Measurements from ENCODE around the gene CDH13.

CDH13 gene

DNA sequence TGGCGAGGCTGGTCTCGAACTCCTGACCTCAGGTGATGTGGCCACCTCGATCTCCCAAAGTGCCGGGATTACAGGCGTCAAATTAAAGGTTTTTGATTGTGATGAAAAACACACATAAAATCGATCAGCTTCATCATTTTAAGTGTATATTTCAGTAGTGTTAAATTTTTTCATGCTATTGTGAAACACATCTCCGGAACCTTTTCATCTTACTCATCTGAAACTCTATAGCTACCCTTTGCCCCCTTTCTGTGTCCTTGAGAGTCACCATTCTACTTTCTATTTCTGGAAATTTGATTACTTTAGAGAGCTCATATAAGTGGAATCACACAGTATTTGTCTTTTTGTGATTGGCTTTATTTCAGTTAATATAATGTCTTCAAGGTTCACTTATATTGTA is 702.7 kb downstream of the CDH13 start:
- no peak for DNase-seq

DNA sequence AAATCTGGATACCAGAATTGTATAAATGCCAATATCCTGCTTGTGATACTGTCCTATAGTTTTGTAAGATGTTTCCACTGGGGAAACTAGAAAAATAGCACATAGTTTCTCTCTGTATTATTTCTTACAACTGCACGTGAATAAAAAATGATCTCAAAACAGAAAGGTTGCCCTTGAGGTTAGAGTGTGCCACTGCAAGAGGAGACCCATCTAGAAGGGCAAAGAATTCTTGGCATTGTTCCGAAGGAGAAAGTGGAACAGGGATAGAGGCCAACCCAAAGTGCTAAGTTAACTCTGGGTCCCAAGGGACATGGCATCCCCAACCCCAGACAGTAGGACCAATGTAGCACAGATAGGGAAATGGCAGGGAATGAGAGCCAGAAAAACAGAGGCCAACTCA is 703.5 kb downstream of the CDH13 start:
- DNase-seq = no peak

DNA sequence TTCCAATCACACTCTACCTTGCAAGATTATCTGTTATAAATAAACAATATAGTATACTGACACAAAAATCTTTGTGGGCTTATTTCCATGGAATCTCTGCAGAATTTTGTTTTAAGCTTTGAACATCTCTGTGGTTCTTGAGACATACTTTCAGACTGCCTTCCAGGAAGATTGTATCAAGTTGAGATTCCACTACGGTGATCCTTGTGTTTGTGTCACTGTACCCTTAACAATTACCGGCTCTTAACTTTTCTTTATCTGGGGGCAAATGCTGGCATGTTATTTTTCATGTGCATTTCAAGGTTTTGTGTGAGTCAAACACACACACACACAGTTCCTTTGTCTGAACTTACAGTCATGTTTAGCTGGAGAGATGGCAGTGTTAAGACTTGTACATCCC is 708.3 kb downstream of the CDH13 start:
- no peak for DNase-seq

DNA sequence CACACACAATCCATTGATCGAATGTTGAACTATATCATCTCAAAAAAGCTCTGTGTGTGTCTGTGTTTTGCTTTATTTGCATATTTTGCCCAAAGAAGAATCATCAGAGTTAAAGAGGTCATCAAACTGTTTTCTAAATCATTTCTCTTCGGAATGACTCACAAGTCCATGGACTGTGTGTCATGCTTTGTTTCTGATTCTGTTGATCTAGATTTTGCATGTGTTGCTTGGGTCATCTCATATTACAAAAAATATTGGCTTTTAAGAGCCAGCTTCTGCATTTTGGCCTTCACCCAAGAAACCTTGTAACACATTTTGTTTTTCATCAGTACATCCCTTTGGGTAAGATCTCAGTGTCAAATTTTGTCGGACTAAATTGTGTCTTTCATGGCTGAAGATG is 709.8 kb downstream of the CDH13 start:
- no peak for DNase-seq

DNA sequence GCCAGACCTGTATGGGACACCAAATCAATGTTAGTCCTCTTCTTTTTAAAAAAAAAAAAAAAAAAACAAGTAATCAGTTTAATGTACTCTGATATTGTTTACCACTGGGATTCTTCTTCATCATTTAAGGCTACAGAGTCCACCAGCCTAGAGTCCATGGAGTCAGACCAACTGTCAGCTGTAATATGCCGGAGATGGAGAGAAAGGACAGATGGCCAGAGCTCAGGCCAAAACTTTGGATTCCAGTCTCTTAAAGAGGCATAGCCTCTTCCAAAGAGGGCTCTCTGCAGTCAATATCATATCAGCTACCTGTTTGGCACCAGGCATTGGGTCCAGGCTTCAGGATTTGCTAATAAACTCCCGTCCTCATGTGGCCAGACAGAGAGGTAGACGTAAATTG is 711.4 kb downstream of the CDH13 start:
- DNase-seq = no peak

DNA sequence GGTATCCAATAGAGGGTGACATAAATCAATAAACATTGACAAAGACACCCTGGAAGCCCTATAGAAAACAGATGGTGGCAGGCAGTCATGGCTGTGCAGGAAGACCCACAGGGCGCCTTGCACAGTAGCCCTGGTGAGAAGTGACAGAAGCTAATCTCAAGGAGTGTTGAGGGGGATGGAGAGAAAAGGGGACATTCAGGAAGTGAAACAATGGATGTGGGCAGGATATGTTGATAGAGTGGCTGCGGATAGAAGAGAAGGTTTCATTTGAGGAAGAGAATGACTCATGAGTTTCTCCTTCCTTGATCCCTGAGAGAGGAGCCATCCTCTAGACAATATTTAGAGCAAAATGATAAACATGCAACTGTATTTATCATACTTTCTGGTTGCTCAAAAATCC is 712.2 kb downstream of the CDH13 start:
- DNase-seq = no peak

DNA sequence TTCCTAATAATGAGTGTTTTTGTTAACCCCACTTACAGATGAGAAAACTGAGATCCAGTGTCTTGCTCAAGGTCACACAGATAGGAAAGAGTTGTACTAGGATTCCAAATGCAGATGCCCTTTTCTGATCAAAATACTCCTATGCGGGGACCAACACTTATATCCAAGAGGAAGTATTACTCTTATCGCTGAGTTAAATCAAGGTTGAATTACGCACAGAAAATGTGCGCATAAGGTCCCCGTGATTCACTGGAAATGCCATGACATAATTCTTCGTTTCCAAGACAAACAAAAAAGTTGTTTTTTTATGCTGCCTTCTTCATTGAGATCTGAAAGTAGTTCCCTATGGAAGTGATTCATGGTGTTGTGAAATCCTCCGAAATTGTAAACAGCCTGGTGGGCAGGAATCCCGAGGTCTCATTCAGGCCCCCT is 717.2 kb downstream of the CDH13 start:
- DNase-seq = no peak

DNA sequence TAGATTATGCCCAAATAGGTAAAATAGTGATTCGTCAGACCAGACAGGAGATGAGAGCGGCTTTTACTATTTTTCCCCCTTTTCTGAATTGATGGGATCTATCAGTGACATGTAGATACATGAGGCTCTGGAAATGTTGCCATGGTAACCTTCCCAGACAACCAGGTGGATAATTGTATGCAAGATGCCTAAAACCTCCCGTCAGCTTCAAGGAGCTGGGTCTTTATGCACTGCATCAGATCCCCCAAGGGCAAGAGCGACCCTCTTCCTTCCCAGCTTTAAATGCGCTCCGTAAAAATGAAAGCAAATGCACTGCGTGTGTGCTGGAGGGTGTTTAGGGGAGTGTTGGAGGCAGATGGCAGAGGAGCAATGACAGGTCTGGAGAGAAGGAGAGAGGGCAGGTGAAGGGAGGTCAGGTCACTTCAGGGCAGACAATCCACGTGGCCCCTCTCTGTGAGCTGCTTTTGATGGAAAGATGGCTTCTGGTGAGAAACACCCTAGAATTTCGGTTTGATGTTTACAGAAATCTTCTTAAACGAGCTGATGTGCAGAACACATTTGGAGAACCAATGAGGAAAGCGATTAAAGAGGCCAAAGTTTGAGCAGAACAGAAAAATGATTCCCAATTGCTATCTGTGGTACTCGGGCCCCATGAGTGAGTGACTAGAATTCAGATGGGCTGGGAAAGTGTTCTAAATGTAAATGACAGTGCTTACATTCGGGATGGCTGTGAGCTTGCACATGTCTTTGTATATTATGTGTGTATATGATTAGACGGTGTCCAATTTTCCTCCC is 719.3 kb downstream of the CDH13 start:
- DNase-seq = no peak

DNA sequence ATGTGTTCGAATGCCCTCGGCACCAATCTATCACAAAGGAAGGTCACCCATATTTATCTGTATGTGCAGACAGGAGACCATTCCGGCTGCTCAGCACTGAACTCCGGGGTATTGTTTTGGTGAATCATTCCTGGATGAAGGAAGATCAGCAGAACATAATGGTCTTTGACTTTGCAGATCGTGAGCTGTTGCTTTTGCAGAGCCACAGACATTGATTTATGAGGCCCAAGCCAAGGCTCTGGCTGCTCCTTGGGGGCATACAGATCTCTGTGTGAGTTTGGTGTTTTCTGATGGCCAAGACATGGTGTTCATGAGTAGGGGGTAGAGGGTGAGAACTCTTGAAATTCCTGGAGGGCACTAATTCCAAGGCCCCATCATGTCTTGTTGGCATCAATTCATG is 722.2 kb downstream of the CDH13 start:
- DNase-seq = no peak

DNA sequence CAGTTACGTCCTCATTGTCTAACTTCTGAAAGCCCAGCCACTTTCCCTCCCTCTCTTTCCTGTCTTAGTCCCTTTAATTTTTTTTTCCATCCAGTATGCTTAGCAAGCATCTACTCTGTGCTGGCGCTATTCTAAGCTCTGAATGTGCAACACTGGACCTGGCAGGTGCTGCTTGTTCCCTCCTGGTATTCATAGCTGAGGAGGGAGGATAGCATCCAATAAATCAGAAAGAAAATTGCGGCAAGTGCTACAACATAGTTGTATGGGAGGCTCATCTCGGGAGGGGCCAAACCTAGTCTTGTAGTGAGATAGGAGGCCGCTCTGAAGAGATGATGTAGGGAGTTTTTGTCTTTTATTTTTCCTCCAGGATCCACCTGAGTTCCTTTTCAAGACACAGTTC is 723.7 kb downstream of the CDH13 start:
- no peak for DNase-seq

DNA sequence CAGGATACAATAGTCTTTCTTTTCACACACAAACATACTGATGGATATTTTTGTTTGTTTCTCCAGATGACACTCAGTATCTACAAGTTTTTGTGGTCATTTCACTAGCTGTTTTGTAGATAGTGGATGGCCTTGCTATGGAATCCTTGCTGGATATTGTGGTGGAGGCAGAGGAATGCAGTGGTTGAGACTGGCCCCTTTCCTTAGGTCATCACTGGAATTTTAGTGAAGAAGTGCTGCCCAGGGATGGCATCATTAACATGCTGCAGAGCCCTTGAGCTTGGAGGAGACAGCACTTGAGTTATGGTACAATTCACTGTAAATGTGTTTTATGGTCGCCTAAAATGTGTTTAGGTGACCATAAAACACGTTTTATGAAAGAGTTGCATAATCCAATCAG is 725.1 kb downstream of the CDH13 start:
- DNase-seq = no peak

DNA sequence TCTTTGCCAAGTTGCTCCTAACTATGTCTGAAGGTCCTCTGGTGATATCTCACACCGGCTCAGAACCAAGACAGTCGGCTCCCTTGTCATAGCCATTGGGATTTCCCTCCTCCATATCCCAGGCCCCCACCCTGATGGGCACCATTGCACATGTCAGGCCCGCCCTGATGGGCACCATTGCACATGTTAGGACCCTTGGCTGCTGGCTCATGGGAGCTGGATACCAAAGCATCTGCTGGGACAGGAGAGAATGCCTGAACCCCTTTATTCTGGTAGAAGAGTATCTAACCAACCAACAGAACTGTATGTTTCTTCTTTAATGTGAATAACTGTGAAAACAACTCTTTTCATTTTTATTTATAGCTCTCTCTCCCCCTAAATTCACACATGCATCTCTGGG is 726.5 kb downstream of the CDH13 start:
- no peak for DNase-seq

DNA sequence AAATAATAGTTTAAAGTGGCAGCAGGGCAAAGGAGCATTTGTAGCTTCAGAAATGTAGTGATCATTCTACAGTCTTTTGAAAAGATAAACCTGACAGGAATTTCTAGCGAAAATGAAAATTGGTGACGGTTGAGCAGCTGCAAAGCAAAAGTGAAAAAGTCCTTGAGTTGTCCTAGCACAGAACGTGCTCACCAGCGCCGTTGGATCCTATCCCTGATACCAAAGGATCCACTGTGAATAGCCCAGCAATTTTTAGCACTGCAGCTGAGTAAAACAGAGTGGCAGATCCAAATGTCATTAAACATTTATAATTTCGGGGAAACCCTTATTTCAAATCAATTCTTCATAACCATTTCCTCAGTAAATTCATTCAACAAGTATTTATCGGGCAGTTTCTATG is 727.2 kb downstream of the CDH13 start:
- DNase-seq = no peak

DNA sequence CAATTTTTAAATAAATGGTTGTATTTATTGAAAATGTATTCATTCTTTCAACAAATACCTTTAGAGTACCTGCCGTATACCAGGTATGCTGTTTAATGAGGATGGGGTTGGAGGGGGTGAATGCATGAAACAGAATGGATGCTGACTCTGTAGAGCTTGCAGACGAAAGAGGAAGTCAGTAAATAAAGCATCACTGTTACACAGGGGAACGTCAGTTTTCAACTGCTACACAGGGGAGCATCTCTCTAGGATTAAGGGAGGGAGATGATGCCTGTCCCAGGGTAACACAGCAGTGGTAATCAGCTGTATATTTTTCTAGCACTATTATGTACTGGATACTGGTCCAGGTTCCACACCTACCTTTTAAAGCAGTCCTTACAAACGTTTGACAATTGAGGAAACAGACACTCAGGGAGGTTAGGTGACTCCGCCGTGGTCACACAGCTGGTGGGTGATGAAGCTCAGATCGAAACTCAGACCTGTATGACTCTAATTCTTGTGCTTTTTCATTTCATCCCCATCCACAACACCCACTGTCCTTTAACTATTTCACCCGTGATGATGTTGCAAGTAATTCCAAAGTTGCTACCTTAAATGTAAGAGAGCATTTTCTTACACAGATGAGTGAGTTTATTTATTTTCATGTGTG is 728.9 kb downstream of the CDH13 start:
- no peak for DNase-seq

DNA sequence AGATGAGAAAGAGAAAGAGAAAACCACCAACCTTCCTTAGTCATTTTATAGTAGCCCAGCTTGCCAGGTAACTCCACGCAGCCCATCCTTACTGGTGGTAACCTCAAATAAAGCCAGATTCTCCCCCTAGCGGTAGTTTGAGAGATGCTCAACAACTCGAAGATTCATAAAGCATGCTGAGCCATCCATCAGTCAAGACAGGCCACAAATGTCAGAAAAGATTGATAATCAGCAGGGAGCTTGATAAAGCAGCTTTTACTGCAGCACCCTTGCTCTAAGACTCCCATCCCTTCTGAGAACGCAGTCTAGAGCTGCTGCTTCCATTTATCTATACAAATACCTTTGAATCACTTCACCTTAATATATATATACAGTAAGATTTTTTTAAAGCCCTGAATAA is 729.5 kb downstream of the CDH13 start:
- peak; percentile 50 for DNase-seq

DNA sequence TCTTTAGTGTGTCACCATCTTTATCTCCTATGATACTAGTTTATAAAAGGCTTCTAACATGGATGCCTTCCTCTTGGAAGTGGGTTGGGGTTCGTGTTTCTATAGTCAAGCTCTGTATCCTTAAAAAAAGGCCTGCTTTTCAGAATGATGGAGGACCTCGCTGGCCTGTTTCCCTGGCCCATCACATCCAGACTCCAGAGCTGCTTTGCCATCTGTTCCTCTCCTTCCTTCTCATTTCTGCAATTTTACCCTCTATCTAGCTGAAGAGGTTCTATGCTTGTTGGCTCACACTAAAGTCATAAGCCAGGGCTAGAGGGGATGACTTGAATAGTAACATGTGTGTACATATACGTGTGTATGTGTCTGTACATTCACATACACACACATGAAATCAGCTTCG is 730.2 kb downstream of the CDH13 start:
- DNase-seq = no peak

DNA sequence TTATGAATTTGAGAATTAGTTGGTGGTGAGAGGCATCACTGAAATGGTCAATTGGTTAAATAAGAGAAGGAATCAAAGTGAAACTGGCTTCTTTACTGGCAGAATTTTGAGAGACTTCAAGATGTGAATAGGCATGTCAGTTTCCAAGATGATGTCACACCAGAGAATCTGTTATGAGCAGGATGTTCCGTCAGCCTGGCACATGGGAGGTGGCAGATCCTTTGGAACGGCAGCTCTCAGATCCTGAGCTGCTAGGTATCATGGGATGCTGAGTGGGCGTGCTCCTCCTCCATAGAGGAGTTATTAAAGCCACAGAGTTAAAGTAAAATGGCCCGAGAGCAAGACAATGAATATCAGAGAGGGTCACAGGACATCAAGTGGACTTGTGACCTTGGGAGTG is 736.8 kb downstream of the CDH13 start:
- DNase-seq = no peak

DNA sequence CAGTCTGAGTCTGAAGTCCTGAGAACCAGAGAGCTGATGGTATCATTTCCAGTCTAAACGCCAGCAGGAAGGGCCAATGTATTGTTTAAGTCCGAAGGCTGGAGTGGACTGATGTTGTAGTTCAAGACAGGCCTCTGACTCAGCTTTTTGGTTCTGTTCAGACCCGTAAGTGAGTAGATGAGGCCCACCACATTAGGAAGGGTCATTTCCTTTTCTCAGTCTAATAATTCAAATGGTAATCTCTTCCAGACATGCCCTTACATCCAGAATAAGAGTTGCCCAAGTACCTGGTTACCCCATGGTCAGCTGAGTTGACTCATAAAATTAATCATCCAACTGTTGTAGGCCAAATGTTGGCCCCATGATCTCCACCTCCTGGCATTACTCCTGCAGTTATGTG is 738.4 kb downstream of the CDH13 start:
- DNase-seq = no peak

DNA sequence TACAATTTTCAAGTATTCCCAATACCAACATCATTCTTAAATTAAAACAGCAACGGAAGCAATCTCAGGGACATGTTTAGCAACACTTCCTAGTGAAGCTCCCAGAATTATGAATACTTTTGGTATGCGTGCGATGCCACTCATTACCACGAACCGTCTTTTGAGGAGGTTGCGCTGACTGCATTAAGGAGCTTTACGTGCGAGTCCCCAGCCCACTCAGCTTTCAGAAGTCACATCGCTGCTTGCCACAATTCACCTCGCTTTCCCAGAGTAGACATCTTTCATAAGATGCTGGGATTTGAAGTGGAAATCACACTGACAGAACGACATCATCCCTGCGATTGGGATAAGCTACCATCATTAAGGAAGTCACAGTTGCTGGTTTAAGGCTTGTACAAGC is 739.5 kb downstream of the CDH13 start:
- DNase-seq = no peak

DNA sequence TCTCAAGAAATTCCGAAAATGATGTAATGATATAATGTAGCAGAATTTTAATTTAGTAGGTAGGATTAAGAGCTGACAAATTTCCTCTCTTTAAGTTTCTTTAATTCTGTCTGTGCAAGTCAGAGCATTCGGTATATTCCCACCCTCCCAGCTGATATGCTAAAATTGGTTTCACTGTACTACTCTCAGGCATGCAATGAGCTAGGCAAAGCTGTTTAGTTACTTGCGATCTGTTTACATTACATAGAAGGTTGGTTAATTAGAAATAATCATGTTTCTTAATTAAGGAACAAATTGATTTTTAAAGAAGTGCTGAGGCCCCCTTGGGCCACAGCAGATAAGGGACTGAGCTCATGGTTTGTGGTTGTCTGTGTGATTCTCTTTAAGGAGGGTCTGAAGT is 748.2 kb downstream of the CDH13 start:
- DNase-seq = no peak

DNA sequence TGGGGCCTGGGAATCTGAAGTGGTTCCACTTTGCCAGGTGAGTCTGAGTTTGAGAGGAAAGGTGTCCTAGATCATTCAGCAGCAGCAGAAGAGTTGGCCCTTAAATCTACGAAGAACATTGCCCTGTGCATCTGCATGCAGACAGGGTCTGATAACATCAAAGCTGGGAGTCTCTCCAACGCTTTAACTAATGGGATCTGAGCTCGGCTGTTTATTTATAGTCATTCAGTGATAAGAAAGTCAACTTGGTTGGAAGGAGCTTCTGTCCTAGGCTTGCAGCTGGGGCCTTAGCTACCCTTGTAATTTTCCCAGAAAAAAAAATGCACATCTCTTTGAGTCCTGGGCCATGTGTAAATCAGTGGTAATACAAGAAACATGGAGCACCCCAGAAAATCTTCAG is 763.0 kb downstream of the CDH13 start:
- DNase-seq = no peak

DNA sequence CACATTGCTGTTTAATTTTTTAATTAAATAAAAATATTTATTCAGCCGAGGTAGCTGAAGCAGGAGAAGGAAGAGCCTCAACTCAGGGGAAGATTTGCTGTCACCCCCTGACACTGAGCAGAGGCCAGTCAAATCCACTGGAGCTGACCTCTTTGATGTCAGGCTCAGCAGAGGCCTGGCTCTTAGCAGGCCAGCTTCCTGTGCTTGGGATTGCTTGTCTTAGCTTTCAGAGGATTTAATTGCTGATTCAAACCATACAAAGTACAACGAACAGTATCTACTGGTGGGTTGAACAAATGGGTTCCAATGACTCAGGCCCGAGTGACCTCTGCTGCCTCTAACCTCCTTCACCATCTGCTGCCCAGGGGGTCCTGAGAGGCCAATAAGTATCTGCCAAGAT is 764.0 kb downstream of the CDH13 start:
- DNase-seq = no peak

DNA sequence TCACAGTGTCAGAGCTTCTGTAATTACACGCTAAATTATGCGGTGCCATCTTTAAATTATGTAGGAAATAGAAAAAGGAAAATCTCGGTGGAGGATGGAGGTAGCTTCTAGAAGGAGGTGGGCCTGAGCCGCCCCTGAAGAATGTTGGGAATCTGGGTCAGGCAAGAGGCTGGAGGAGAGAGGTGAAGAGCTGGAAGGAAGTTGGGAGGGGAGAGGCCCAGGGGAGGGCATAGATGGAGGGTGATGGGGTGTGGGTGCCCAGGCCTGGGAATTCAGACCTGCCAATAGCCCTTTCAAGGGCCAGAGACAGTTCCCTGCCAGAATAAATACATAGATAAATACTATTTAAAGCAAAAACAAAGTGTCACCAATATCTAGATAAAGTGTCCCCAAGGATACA is 766.0 kb downstream of the CDH13 start:
- DNase-seq = no peak

DNA sequence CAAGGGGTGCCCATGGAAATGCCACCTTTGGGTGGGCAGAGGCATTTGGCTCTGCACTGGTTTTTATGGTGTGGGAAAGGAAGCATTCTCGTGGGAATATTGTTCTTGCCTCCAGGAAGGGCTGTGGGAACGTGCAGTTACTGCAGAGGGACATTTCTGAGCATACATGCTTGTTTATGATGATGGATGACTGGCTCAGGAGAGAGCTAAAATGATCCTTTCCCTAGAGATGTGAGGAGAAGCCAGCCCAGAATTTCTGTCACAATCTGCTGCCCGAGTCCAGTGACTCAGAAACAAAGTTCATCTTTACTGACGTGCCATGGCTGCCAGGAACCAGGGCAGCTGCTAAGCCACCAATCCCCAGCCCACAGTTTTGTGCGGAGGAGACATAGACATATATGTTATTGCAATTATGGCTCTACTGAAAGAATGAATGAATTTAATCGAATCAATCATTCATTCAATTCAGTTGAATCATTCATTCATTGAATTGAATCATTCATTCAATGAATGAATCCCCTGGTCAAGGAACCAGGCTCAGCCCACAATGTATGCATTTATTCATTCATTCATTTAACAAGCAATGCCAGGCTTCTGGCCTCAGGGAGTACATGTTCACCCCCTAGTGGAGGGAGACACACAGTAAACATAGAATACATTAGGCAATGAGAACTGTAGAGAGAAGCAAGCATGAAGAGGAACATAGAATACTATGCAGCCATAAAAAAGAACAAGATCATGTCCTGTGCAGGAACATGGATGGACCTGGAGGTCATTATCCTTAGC is 766.6 kb downstream of the CDH13 start:
- DNase-seq = no peak

Data from NCI-H1694 treated with DMSO at 0.1 percent for 48 hours (cell line).